Left colon (tissue), 2 donors: Measurements from ENCODE around the gene CES2. TPM values are rescaled to one million over a fixed set of nuclear protein-coding genes. Genes with fewer than 3 reads are reported as not detected.
"Not testable (repeated sequence)": the region's sequence is repeated elsewhere in the genome, so short reads cannot be mapped to it uniquely, and the experiment has no call there.

Experiments used
- ATAC-seq: fragments of 200-7000 bp; cut with Tn5 transposase; one replicate; pipeline ENCODE4 v1.9.1; 2020; ENCODE audit warnings: mild to moderate bottlenecking, moderate library complexity
- DNase-seq, 2 donors: peaks; one replicate each; pipeline ENCODE4 v3.0.0-alpha.2; 2020
- intact Hi-C, 2 donors: fragments of 100-400 bp; cut with DNase I in 1 of 2; cut with micrococcal nuclease in 1 of 2; formaldehyde crosslinking; loops; one replicate each; pipeline versions ENCODE4 v1.11.2 to v1.14.0; 2022; cut with DNase I, micrococcal nuclease
- total RNA-seq, 2 donors: library from RNA; stranded (reverse); fragmentation: NEBNext Ultra II Directional; extraction: Animal tissue kit (Norgen Biotek cat#: 25700); gene quantifications; one replicate each; pipeline ENCODE4 v1.2.1, GENCODE V29; 2021
- donor health status: DM: no; HTN: no; CAD: no.
- donor health status: DM: yes; HTN: yes; CAD: no.

Gene CES2
- total RNA-seq, 2 donors from 2014 or later = 566 to 624 TPM

GRCh38 chr16:66946541-66946940 is 11.2 kb downstream of the CES2 start:
- DNase-seq (no peak), ATAC-seq (no peak)
- intact Hi-C loops = no loop called here

DNA sequence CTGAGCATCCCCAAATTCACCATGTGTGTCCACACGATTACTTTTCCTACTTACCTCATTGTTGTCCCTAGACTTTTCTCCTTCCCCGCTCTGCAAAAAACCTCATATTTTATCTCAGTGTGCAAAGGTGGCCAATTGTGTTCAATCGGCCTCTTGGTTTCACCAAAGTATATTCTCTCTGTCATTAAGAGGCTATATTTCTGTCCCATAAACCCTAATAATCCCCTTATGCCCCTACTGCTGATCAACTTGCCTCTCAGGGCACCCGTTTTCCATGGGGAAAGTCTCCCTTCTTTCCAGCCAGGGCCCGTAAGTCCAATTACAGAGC is 11.6 kb downstream of the CES2 start:
- intact Hi-C loops = no loop called here
- ATAC-seq = no peak
- no peak for DNase-seq

DNA sequence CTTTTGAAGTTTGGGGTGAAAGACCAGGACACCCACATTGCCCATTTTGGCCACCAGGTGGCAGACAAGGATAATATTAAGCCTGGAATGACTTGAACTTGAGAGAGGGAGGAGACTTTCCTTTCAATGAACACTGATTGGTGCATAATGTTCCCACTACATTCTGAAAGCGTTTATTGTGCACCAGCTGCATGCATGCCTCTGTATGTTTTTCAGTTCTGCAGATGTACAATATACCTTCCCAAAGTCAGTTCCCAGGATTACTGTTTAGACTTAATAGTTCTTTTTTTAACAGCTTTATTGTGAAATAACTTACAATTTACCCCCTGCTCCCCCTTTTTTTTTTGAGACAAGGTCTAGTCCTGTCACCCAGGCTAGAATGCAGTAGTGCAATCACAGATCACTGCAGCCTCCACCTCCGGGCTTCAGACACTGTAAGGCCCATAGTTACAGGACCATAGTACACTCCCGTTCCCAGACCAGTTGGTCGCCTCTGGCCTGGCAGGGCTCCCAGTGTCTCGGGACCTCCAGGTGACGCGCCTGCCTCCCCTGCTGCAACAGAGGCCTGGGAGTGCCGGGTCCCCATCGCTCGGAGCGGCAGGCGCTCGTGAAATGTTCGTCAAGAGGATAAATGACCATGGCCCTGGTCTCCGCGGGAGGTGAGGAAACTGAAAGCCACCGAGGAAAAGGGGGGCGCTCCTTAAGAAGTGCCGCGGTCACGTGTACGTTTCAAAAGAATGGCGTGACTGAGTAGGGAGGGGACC is 12.2 kb downstream of the CES2 start:
- intact Hi-C loops = no loop called here
- DNase-seq (peak; percentile 76 to 92), ATAC-seq (peak; percentile 67)

DNA sequence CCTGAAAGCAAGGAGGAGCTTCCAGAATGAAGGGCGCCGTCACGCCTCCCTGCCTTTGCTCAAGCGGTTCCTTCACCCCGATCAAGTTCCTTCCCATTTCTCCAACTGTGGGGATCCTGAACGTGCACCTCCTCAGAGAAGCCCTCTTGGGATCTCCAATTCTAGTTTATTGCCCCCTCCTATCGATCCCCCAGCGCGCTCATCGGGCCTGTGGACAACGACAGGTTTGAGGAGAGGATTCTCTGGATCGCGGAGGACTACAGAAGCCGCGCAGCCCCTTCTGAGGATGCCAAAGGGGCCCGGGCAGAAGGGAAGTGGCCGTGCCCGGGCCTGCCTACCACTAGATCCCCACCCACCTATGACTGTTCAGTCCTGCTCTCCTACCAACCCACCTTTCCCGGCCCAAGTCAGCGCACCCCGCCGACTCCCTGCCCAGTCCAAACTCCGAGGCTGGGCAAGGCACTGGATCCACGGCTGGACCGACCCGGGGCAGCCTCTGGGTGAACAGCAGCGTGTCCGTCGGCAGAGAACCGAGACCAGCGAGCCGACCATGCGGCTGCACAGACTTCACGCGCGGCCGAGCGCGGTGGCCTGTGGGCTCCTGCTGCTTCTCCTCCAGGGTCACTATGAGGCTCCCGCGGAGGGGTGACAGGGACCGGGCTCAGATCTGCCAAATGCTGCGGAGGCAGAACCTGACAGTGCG is 13.0 kb downstream of the CES2 start:
- intact Hi-C loops = no loop called here
- DNase-seq = peak in 1 of 2 donors; percentile 50
- peak; percentile 47 for ATAC-seq

DNA sequence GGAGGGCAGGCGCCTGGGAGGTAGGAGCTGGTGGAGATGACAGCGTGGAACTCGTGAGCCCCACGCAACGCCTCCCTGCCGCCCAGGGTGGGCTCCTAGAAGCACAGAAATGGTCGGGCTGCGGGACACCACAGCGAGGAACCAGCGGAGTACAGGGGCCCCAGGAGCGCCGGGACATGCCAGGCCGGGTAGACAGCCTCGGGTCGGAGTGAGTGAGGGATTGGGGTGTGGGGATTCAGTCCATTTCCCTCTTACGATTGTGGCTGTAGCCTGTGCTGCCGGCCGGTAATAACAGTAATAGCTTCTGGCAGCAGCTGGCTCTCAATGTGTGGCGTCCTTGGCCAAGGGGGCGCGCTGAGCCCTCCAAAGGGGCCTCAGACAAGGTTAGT is 13.5 kb downstream of the CES2 start:
- intact Hi-C loops = no loop called here
- ATAC-seq = no peak

DNA sequence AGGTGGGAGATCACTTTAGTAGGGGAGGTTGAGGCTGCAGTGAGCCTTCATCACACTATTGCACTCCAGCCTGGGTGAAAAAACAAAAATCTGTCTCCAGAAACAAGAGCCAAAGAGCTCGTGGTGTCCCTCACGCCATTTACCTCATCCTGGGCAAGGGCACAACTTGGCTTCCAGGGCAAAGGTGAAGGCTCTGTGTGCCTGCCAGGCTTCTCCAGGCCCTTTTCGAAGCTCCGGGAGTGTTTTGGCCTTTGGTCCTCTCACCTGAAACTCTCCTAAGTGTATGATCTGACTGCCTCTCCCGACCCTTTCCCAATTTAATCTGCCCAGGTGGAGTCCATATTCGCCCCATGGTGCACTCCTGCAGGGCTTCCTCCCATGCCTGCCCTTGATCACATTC is 14.2 kb downstream of the CES2 start:
- DNase-seq = no peak
- ATAC-seq = no peak
- intact Hi-C loops = no loop called here

More for the DNA sequence above, 13.5 kb downstream of the CES2 start:
- no peak for DNase-seq

DNA sequence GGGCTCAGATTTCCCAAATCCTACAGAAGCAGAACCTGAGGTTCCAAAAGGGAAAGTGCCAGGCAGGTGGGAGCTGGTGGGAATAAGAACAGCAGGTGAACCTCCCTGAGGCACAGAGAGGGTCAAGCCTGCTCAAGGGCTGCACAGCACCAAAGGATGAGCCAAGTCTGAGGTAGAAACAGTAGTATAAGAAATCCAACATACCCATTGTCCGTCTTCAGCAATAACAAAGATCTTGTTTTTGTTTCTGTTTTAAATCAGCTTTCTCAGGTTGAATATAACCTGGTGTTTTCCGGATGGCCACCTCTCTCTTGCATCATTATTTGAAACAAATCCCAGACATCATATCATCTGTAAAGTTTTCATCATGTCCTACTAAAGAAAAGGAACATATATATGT is 15.1 kb downstream of the CES2 start:
- intact Hi-C loops = no loop called here
- ATAC-seq (no peak), DNase-seq (no peak)

- DNase-seq = no peak
- ATAC-seq = no peak
- intact Hi-C loops = no loop called here
Measured at GRCh38 chr16:66950971-66951790, 15.9 kb downstream of the CES2 start.

DNA sequence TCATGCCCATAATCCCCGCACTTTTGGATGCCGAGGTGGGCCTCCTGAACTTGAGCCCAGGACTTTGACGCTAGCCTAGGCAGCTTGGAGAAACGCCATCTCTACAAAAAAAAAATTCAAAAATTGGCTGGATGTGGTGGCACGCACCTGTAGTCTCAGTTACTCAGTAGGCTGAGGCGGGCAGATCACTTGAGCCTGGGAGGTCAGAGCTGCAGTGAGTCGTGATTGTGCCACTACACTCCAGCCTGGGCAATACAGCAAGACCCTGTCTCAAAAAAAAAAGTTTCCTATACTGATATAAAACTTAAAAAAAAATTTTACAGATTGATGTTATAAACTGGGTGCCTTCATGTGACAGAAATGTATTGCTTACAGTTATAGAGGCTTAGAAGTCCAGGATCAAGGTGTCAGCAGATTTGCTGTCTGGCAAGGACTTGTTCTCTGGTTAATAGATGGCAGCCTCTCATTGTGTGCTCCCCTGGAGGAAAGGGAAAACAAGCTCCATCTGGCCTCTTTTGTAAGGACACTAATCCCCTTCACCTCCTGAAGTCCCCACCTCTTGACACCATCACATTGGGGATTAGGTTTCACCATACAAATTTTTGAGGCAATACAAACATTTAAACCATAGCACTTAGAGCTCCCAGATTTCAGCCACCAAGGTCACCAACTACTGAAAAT is 17.3 kb downstream of the CES2 start:
- intact Hi-C loops = no loop called here
- no peak for ATAC-seq
- DNase-seq = no peak

DNA sequence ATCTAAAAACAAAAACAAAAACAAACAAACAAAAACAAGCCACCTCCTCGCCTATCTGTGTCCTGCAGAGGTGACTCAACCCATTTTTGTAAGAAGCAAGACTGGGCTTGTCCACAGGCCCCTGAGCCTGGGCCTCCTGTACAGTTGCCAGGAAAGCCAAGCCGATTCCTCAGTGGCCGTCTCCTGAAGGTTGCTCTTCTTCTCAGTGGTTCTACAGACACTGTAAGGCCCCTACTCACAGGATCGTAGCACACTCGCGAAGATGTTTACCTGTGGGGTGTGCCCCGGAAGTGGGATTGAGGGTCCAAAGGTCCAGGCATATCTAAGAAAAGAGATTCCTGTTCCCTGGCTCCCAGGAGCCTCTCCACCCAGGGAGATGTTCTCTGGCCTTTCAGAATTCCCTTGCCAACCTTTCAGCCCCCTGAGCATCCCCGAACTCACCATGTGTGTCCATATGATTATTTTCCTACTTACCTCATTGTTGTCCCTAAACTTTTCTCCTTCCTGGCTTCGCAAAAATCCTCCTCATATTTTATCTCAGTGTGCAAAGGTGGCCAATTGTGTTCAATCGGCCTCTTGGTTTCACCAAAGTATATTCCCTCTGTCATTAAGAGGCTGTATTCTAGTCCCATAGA is 18.3 kb downstream of the CES2 start:
- ATAC-seq (peak; percentile 89), DNase-seq (peak; percentile 72 to 82)
- intact Hi-C loops = no loop called here

- peak; percentile 72 for ATAC-seq
- peak; percentile 76 to 90 for DNase-seq
- intact Hi-C loops = no loop called here
Measured at GRCh38 chr16:66954097-66954659, 18.9 kb downstream of the CES2 start.

- DNase-seq, ATAC-seq, intact Hi-C loops: not testable (repeated sequence)
Measured at GRCh38 chr16:66955363-66956153, 20.2 kb downstream of the CES2 start.

DNA sequence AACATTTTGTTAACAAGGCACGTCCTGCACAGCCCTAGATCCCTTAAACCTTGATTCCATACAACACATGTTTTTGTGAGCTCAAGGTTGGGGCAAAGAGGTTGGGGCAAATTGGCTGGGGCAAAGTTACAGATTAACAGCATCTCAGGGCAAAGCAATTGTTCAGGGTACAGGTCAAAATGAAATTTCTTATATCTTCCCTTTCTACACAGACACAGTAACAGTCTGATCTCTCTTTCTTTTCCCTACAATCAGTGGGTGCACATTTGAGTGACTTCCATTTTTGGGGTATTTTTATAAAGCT is 20.8 kb downstream of the CES2 start:
- DNase-seq, ATAC-seq, intact Hi-C loops: not testable (repeated sequence)

- intact Hi-C loops = no loop called here
- ATAC-seq = no peak
- DNase-seq = no peak
Measured at GRCh38 chr16:66958857-66959703, 23.8 kb downstream of the CES2 start.

GRCh38 chr16:66959704-66960161 is 24.4 kb downstream of the CES2 start:
- intact Hi-C loops = no loop called here
- ATAC-seq = peak; percentile 14
- peak in 1 of 2 donors; percentile 53 for DNase-seq

DNA sequence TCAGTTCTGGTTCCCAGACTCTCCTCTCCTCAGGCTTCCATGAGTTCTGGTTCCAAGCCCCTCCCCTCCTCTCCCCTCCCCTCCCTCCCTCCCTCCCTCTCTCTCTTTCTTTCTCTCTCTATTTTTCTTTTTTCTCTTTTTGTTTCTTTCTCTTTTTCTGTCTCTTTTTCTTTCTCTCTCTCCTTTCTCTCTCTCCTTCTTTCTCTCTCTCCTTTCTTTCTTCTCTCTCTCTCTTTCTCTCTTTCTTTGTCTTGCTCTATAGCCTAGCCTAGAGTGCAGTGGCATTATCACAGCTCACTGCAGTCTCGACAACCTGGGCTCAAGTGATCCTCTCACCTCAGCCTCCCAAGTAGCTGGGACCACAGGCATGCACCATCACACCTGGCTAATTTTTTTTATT is 25.0 kb downstream of the CES2 start:
- DNase-seq (no peak), ATAC-seq (no peak)
- intact Hi-C loops = no loop called here
